Activated CD4-positive, alpha-beta T cell treated with anti-CD3 and anti-CD28 coated beads, Interleukin-2, amount 10 ng/mL, durations not matched to agents 24 days and 14 days (primary cell): Measurements from ENCODE around the gene LAMTOR4. TPM values are rescaled to one million over a fixed set of nuclear protein-coding genes. Genes with fewer than 3 reads are reported as not detected.

Experiments
- DNase-seq: peaks from one replicate; pipeline ENCODE4 v3.0.0; 2022
- H3K27ac Mint-ChIP-seq: one replicate; pipeline ENCODE4 v1.8.0; 2022; ENCODE audit warnings: mild to moderate bottlenecking, mixed read lengths
- H3K27me3 Mint-ChIP-seq: one replicate; pipeline ENCODE4 v1.8.0; 2022; ENCODE audit warnings: mixed read lengths
- H3K36me3 Mint-ChIP-seq: one replicate; pipeline ENCODE4 v1.8.0; 2022; ENCODE audit warnings: low read depth, mild to moderate bottlenecking, mixed read lengths
- H3K4me1 Mint-ChIP-seq: one replicate; pipeline ENCODE4 v1.8.0; 2021; ENCODE audit warnings: mixed read lengths
- H3K4me3 Mint-ChIP-seq: one replicate; pipeline ENCODE4 v1.8.0; 2022; ENCODE audit warnings: mild to moderate bottlenecking, moderate library complexity, mixed read lengths
- H3K9me3 Mint-ChIP-seq: one replicate; pipeline ENCODE4 v1.8.0; 2021; ENCODE audit warnings: mixed read lengths
- intact Hi-C: fragments of 100-400 bp; cut with micrococcal nuclease; formaldehyde crosslinking; loops from one replicate; pipeline ENCODE4 v1.15.1; 2023
- total RNA-seq: library from RNA; stranded (reverse); gene quantifications from 2 replicates; pipeline ENCODE4 v1.2.3, GENCODE V29; 2022

Gene LAMTOR4
- total RNA-seq, 1 donor from 2014 or later = 123 TPM

- no peaks in the 10 kb centered on the region for H3K36me3 Mint-ChIP-seq
- H3K9me3 Mint-ChIP-seq = no peaks in the 10 kb centered on the region
- no peaks in the 10 kb centered on the region for H3K27me3 Mint-ChIP-seq
- peaks cover 58% of the 10 kb centered on the region for H3K4me1 Mint-ChIP-seq
- no peak overlapping the region for H3K27ac Mint-ChIP-seq
- no peak for DNase-seq
- peak overlapping the region; percentile 50 for H3K4me3 Mint-ChIP-seq
- intact Hi-C loops = no loop called here
Observed at GRCh38 chr7:100163871-100164270, 15.2 kb downstream of the LAMTOR4 start.

- peaks cover 5% of the 10 kb centered on the region for H3K27me3 Mint-ChIP-seq
- peak overlapping the region; percentile 81 for H3K4me3 Mint-ChIP-seq
- intact Hi-C loops = loop anchor here (2.0 kb wide), 1 partner anchor 42 kb away; no protein-coding TSS in a partner anchor
- peaks cover 2% of the 10 kb centered on the region for H3K36me3 Mint-ChIP-seq
- peak overlapping the region; percentile 65 for H3K27ac Mint-ChIP-seq
- peak; percentile 82 for DNase-seq
- H3K9me3 Mint-ChIP-seq = no peaks in the 10 kb centered on the region
- H3K4me1 Mint-ChIP-seq = peaks cover 71% of the 10 kb centered on the region
Observed at GRCh38 chr7:100166317-100166940, 17.7 kb downstream of the LAMTOR4 start.

GRCh38 chr7:100166970-100167911 is 18.5 kb downstream of the LAMTOR4 start:
- no peak for DNase-seq
- Mint-ChIP-seq H3K9me3 (no peaks in the 10 kb centered on the region), H3K36me3 (peaks cover 4% of the 10 kb centered on the region), H3K4me3 (peak overlapping the region; percentile 81), H3K4me1 (peaks cover 71% of the 10 kb centered on the region), H3K27ac (peak overlapping the region; percentile 65), H3K27me3 (peaks cover 7% of the 10 kb centered on the region)
- intact Hi-C loops = loop anchor here (2.0 kb wide), 1 partner anchor 42 kb away; no protein-coding TSS in a partner anchor

- Mint-ChIP-seq H3K27ac (peak overlapping the region; percentile 31), H3K4me1 (peaks cover 68% of the 10 kb centered on the region), H3K36me3 (peaks cover 4% of the 10 kb centered on the region), H3K4me3 (peak overlapping the region; percentile 81), H3K27me3 (peaks cover 7% of the 10 kb centered on the region), H3K9me3 (no peaks in the 10 kb centered on the region)
- DNase-seq = no peak
- intact Hi-C loops = loop anchor here (1.0 to 2.0 kb wide), 2 partner anchors 10 to 41 kb away; partner anchors contain the start of gene TRAPPC14
Observed at GRCh38 chr7:100167912-100168323, 19.2 kb downstream of the LAMTOR4 start.

- DNase-seq = no peak
- H3K36me3 Mint-ChIP-seq = peaks cover 6% of the 10 kb centered on the region
- no peak overlapping the region for H3K27ac Mint-ChIP-seq
- intact Hi-C loops = no loop called here
- H3K4me3 Mint-ChIP-seq = peak overlapping the region; percentile 81
- H3K27me3 Mint-ChIP-seq = peaks cover 7% of the 10 kb centered on the region
- H3K9me3 Mint-ChIP-seq = no peaks in the 10 kb centered on the region
- peaks cover 58% of the 10 kb centered on the region for H3K4me1 Mint-ChIP-seq
Observed at GRCh38 chr7:100169147-100169850, 20.6 kb downstream of the LAMTOR4 start.

GRCh38 chr7:100170101-100170897 is 21.6 kb downstream of the LAMTOR4 start:
- intact Hi-C loops = no loop called here
- H3K4me3 Mint-ChIP-seq = peak overlapping the region; percentile 72
- H3K27me3 Mint-ChIP-seq = peaks cover 7% of the 10 kb centered on the region
- H3K9me3 Mint-ChIP-seq = no peaks in the 10 kb centered on the region
- peaks cover 8% of the 10 kb centered on the region for H3K36me3 Mint-ChIP-seq
- no peak for DNase-seq
- peaks cover 57% of the 10 kb centered on the region for H3K4me1 Mint-ChIP-seq
- H3K27ac Mint-ChIP-seq = peak overlapping the region; percentile 68

- H3K27me3 Mint-ChIP-seq = peaks cover 7% of the 10 kb centered on the region
- peak; percentile 82 for DNase-seq
- H3K4me1 Mint-ChIP-seq = peaks cover 53% of the 10 kb centered on the region
Observed at GRCh38 chr7:100171087-100171681, 22.5 kb downstream of the LAMTOR4 start.

GRCh38 chr7:100171840-100172239 is 23.1 kb downstream of the LAMTOR4 start:
- Mint-ChIP-seq H3K36me3 (peaks cover 8% of the 10 kb centered on the region), H3K27me3 (peaks cover 11% of the 10 kb centered on the region), H3K9me3 (no peaks in the 10 kb centered on the region), H3K27ac (peak overlapping the region; percentile 45), H3K4me3 (peak overlapping the region; percentile 76), H3K4me1 (peaks cover 53% of the 10 kb centered on the region)
- no peak for DNase-seq
- intact Hi-C loops = no loop called here

More at GRCh38 chr7:100171087-100171681, 22.5 kb downstream of the LAMTOR4 start:
- H3K27ac Mint-ChIP-seq = no peak overlapping the region
- peak overlapping the region; percentile 72 for H3K4me3 Mint-ChIP-seq
- peaks cover 8% of the 10 kb centered on the region for H3K36me3 Mint-ChIP-seq
- no peaks in the 10 kb centered on the region for H3K9me3 Mint-ChIP-seq
- intact Hi-C loops = no loop called here

GRCh38 chr7:100173806-100174495 is 25.2 kb downstream of the LAMTOR4 start:
- H3K4me1 Mint-ChIP-seq = peaks cover 35% of the 10 kb centered on the region

GRCh38 chr7:100174582-100174981 is 25.9 kb downstream of the LAMTOR4 start:
- no peak overlapping the region for H3K4me3 Mint-ChIP-seq
- peaks cover 29% of the 10 kb centered on the region for H3K4me1 Mint-ChIP-seq
- H3K27ac Mint-ChIP-seq = no peak overlapping the region
- intact Hi-C loops = no loop called here
- no peaks in the 10 kb centered on the region for H3K9me3 Mint-ChIP-seq
- peaks cover 11% of the 10 kb centered on the region for H3K27me3 Mint-ChIP-seq
- no peak for DNase-seq
- peaks cover 8% of the 10 kb centered on the region for H3K36me3 Mint-ChIP-seq

More at GRCh38 chr7:100173806-100174495, 25.2 kb downstream of the LAMTOR4 start:
- Mint-ChIP-seq H3K9me3 (no peaks in the 10 kb centered on the region), H3K27me3 (peaks cover 11% of the 10 kb centered on the region), H3K36me3 (peaks cover 8% of the 10 kb centered on the region), H3K4me3 (no peak overlapping the region), H3K27ac (no peak overlapping the region)
- no peak for DNase-seq
- intact Hi-C loops = no loop called here

- Mint-ChIP-seq H3K9me3 (no peaks in the 10 kb centered on the region), H3K27me3 (peaks cover 9% of the 10 kb centered on the region), H3K4me1 (peaks cover 25% of the 10 kb centered on the region), H3K27ac (no peak overlapping the region), H3K36me3 (peaks cover 8% of the 10 kb centered on the region), H3K4me3 (peak overlapping the region; percentile 29)
- intact Hi-C loops = no loop called here
- DNase-seq = no peak
Observed at GRCh38 chr7:100175296-100175935, 26.7 kb downstream of the LAMTOR4 start.
